H1 (cell line): ENCODE data around the gene PSD. TPM values are rescaled to one million over a fixed set of nuclear protein-coding genes. Genes with fewer than 3 reads are reported as not detected.
A peak's percentile ranks its signal among the peaks of the same experiment; 100 is the strongest.

Experiments used
- CTCF ChIA-PET: fragments of 300-600 bp; sonication (Branson Sonifier 250); formaldehyde crosslinking; loops from one replicate; lab custom pipeline; 2021; ENCODE audit not compliant: partially characterized antibody; lab: Charles Lee
- POLR2A ChIA-PET: fragments of 300-600 bp; sonication (Branson Sonifier 250); formaldehyde crosslinking; loops from one replicate; lab custom pipeline; 2021; ENCODE audit warnings: inconsistent platforms; ENCODE audit not compliant: partially characterized antibody; lab: Charles Lee
- DNase-seq, 2 experiments: peaks; one replicate each; pipeline versions ENCODE4 v3.0.0 to v3.0.0-alpha.2; 2010 to 2022; ENCODE audit warnings: low spot score in 2 of 2, low read depth in 1 of 2, mixed read lengths in 1 of 2
- FAIRE-seq: peaks from 2 replicates; lab custom pipeline; 2011; peaks lifted over from hg19 to GRCh38; lab: Jason Lieb, UNC
- H2AFZ ChIP-seq: 2 replicates; pipeline ENCODE4 v1.8.1; 2012; ENCODE audit warnings: low read length, inconsistent platforms
- H2AK5ac ChIP-seq: 2 replicates; pipeline ENCODE4 v1.6.1; 2013; ENCODE audit warnings: low read depth, low read length
- H2BK120ac ChIP-seq: replicated peaks from 2 replicates; pipeline ENCODE3; 2013; ENCODE audit warnings: low read depth, low read length, inconsistent platforms
- H2BK12ac ChIP-seq: 2 replicates; pipeline ENCODE4 v1.6.1; 2013; ENCODE audit warnings: low read depth, low read length
- H2BK15ac ChIP-seq: 2 replicates; pipeline ENCODE4 v1.6.1; 2013; ENCODE audit warnings: low read length
- H2BK20ac ChIP-seq: 2 replicates; pipeline ENCODE4 v1.6.1; 2013; ENCODE audit warnings: low read length
- H2BK5ac ChIP-seq: 2 replicates; pipeline ENCODE4 v1.6.1; 2013; ENCODE audit warnings: low read depth, low read length
- H3K14ac ChIP-seq: 2 replicates; pipeline ENCODE4 v1.6.1; 2013; ENCODE audit warnings: inconsistent platforms; ENCODE audit not compliant: insufficient read length
- H3K18ac ChIP-seq: 2 replicates; pipeline ENCODE4 v1.6.1; 2013; ENCODE audit warnings: low read length; ENCODE audit errors: extremely low read depth
- H3K23ac ChIP-seq: 2 replicates; pipeline ENCODE4 v1.6.1; 2013; ENCODE audit warnings: inconsistent platforms; ENCODE audit not compliant: insufficient read length
- H3K23me2 ChIP-seq: 2 replicates; pipeline ENCODE4 v1.6.1; 2013; ENCODE audit warnings: low read depth, low read length
- H3K27ac ChIP-seq: 2 replicates; pipeline ENCODE4 v1.6.1; 2011; ENCODE audit warnings: low read depth, low read length, inconsistent platforms
- H3K27me3 ChIP-seq, 4 experiments: replicated peaks in 1 of 4; 1 replicate in 1 of 4; 2 replicates in 3 of 4; pipeline versions ENCODE4 v1.6.1 to v1.8.1; 2011 to 2013; ENCODE audit warnings: low read length in 3 of 4, mild to moderate bottlenecking in 3 of 4, inconsistent platforms in 2 of 4, mixed read lengths in 2 of 4, moderate library complexity in 1 of 4; ENCODE audit not compliant: control insufficient read depth in 3 of 4, insufficient read depth in 3 of 4; ENCODE audit errors: extremely low read depth in 1 of 4
- H3K36me3 ChIP-seq, 4 experiments: 2 replicates each; pipeline versions ENCODE4 v1.6.1 to v1.8.1; 2011 to 2013; ENCODE audit warnings: mild to moderate bottlenecking in 4 of 4, low read length in 3 of 4, moderate library complexity in 2 of 4, control low read depth in 1 of 4, inconsistent platforms in 1 of 4; ENCODE audit not compliant: insufficient read depth in 4 of 4, control insufficient read depth in 2 of 4
- H3K4ac ChIP-seq: replicated peaks from 2 replicates; pipeline ENCODE3; 2013; ENCODE audit warnings: low read length, low read depth, mixed read lengths, inconsistent platforms; ENCODE audit not compliant: insufficient read length
- H3K4me1 ChIP-seq, 4 experiments: replicated peaks in 1 of 4; 1 replicate in 1 of 4; 2 replicates in 3 of 4; pipeline versions ENCODE4 v1.6.1 to v1.8.1; 2011 to 2013; ENCODE audit warnings: low read length in 3 of 4, inconsistent platforms in 2 of 4, mixed read lengths in 1 of 4; ENCODE audit not compliant: insufficient read depth in 4 of 4, control insufficient read depth in 3 of 4
- H3K4me2 ChIP-seq, 2 experiments: 2 replicates each; pipeline versions ENCODE4 v1.6.1 to v1.8.1; 2011 to 2013; ENCODE audit warnings: low read depth in 2 of 2, low read length in 2 of 2, control low read depth in 1 of 2, inconsistent platforms in 1 of 2, mild to moderate bottlenecking in 1 of 2; ENCODE audit not compliant: insufficient read depth in 1 of 2
- H3K4me3 ChIP-seq, 4 experiments: fragments of 200-600, 300-600 bp in 1 of 4; sonication (generic), shearing (Covaris generic), sonication (Bioruptor Twin) in 1 of 4; 2 replicates each; pipeline versions ENCODE4 v1.5.1 to v1.8.1; 2011 to 2016; ENCODE audit warnings: low read length in 4 of 4, low read depth in 3 of 4, control low read depth in 2 of 4, inconsistent platforms in 2 of 4, mild to moderate bottlenecking in 2 of 4, mixed read lengths in 1 of 4, moderate library complexity in 1 of 4; ENCODE audit not compliant: insufficient read depth in 2 of 4; ENCODE audit errors: extremely low read depth in 1 of 4
- H3K56ac ChIP-seq: replicated peaks from 2 replicates; pipeline ENCODE3; 2013; ENCODE audit warnings: low read depth, mild to moderate bottlenecking, mixed read lengths, low read length, inconsistent platforms; ENCODE audit not compliant: insufficient read length
- H3K79me1 ChIP-seq: 2 replicates; pipeline ENCODE4 v1.6.1; 2013; ENCODE audit warnings: low read depth, low read length, control low read depth
- H3K79me2 ChIP-seq, 2 experiments: 2 replicates each; pipeline versions ENCODE4 v1.6.1 to v1.8.1; 2012 to 2013; ENCODE audit warnings: low read length in 2 of 2, mild to moderate bottlenecking in 2 of 2, inconsistent platforms in 1 of 2; ENCODE audit not compliant: insufficient read depth in 2 of 2, control insufficient read depth in 1 of 2
- H3K9ac ChIP-seq, 4 experiments: replicated peaks in 1 of 4; 1 replicate in 1 of 4; 2 replicates in 3 of 4; pipeline versions ENCODE4 v1.6.1 to v1.8.1; 2011 to 2013; ENCODE audit warnings: low read depth in 3 of 4, low read length in 3 of 4, control low read depth in 2 of 4, mild to moderate bottlenecking in 2 of 4, moderate library complexity in 2 of 4, inconsistent platforms in 1 of 4; ENCODE audit errors: extremely low read depth in 1 of 4
- H3K9me3 ChIP-seq, 2 experiments: 2 replicates each; pipeline versions ENCODE4 v1.6.1 to v1.8.1; 2012 to 2013; ENCODE audit warnings: mild to moderate bottlenecking in 2 of 2, moderate library complexity in 2 of 2, control low read depth in 1 of 2, inconsistent platforms in 1 of 2, low read depth in 1 of 2, low read length in 1 of 2, mixed read lengths in 1 of 2; ENCODE audit not compliant: insufficient read depth in 2 of 2
- H4K20me1 ChIP-seq, 2 experiments: replicated peaks in 1 of 2; 2 replicates each; pipeline versions ENCODE3 to v1.8.1; 2011 to 2013; ENCODE audit warnings: inconsistent platforms in 2 of 2, low read length in 2 of 2, mild to moderate bottlenecking in 1 of 2; ENCODE audit not compliant: insufficient read depth in 2 of 2, control insufficient read depth in 1 of 2
- H4K5ac ChIP-seq: 2 replicates; pipeline ENCODE4 v1.6.1; 2013; ENCODE audit warnings: low read length, low read depth, mixed read lengths, inconsistent platforms; ENCODE audit not compliant: insufficient read length
- H4K8ac ChIP-seq: 2 replicates; pipeline ENCODE4 v1.8.0; 2013; ENCODE audit warnings: mild to moderate bottlenecking, moderate library complexity, low read length, inconsistent platforms; ENCODE audit not compliant: insufficient read depth; ENCODE audit errors: extremely low read depth
- H4K91ac ChIP-seq: replicated peaks from 2 replicates; pipeline ENCODE3; 2013; ENCODE audit warnings: low read length, mixed read lengths, inconsistent platforms; ENCODE audit not compliant: insufficient read length
- BRCA1 ChIP-seq: IDR thresholded peaks from 2 replicates; pipeline ENCODE4 v1.6.1; 2012; ENCODE audit warnings: low read depth, low read length, improper control_type of control experiment
- JUND ChIP-seq: IDR thresholded peaks from 2 replicates; pipeline ENCODE4 v1.6.1; 2011; ENCODE audit warnings: mild to moderate bottlenecking, improper control_type of control experiment, low read length
- WGBS, 2 experiments: shearing (Covaris generic) in 1 of 2; methylation state at CpG; one replicate each; pipeline versions ENCODE4 v1.1.6 to v1.1.7; 2013 to 2015; ENCODE audit warnings: low lambda C conversion rate in 2 of 2, mixed read lengths in 2 of 2, inconsistent platforms in 1 of 2, low coverage in 1 of 2, missing lambda C conversion rate in 1 of 2; ENCODE audit not compliant: insufficient replicate concordance in 2 of 2, insufficient coverage in 1 of 2, insufficient read length in 1 of 2; ENCODE audit errors: extremely low coverage in 1 of 2, missing lambda C conversion rate in 1 of 2; 5-methylcytosine and 5-hydroxymethylcytosine counted together
- polyA plus RNA-seq, 7 experiments: library from polyadenylated mRNA; depleted of rRNA in 3 of 7; stranded (reverse) in 5 of 7; unstranded in 2 of 7; fragments of >200 nt in 5 of 7; fragments of 200-250 nt in 2 of 7; gene quantifications; 1 replicate in 5 of 7; 2 replicates in 1 of 7; 4 replicates in 1 of 7; pipeline versions ENCODE4 v1.2.1 to v1.2.3, GENCODE V29; 2011 to 2013; ENCODE audit warnings: missing spikeins in 2 of 7, mixed read lengths in 2 of 7
- total RNA-seq: library from RNA; stranded (reverse); fragmentation: NEBNext Ultra II Directional; extraction: Animal tissue kit (Norgen Biotek cat#: 25700); gene quantifications from 2 replicates; pipeline ENCODE4 v1.2.1, GENCODE V29; 2021

The PSD gene
- total and polyA plus RNA-seq, 2 of the 8 experiments (the other 6 are each of a cell fraction or from before 2014, with no cell fraction given) = 5.4 to 6.0 TPM

- Histone ChIP-seq H3K36me3 (peaks cover 0 to 39% (median 6%) of the 10 kb centered on the region in 4 experiments; a peak in 5 of 8 replicates), H2AK5ac (no peak overlapping the region), H3K18ac (no peak overlapping the region), H4K8ac (no peak overlapping the region), H2AFZ (no peak overlapping the region), H2BK20ac (no peak overlapping the region), H2BK12ac (no peak overlapping the region), H3K79me2 (peaks cover 0 to 18% of the 10 kb centered on the region in 2 experiments; a peak in 2 of 4 replicates), H4K91ac (no peak overlapping the region), H3K23ac (no peak overlapping the region), H3K9ac (no peak overlapping the region), H3K56ac (no peak overlapping the region), H3K4me2 (no peak overlapping the region), H4K5ac (no peak overlapping the region), H2BK15ac (no peak overlapping the region), H2BK120ac (no peak overlapping the region), H3K27me3 (no peaks in the 10 kb centered on the region), H3K14ac (no peak overlapping the region), H3K4me1 (peaks cover 5 to 27% (median 18%) of the 10 kb centered on the region in 4 experiments), H3K9me3 (no peaks in the 10 kb centered on the region), H3K79me1 (peaks cover 3% of the 10 kb centered on the region; the same call in 1 of the 2 replicates), H3K27ac (no peak overlapping the region; the same call in 1 of the 2 replicates), H4K20me1 (peaks cover 0 to 2% of the 10 kb centered on the region in 2 experiments), H3K4ac (no peak overlapping the region), H3K4me3 (no peak overlapping the region), H2BK5ac (no peak overlapping the region), H3K23me2 (peaks cover 9% of the 10 kb centered on the region)
- 96% methylated on average over 3 of the region's 3 CpGs; no CpG with 5 or more reads in 1 of the 2 experiments for WGBS, 2 experiments
- CTCF ChIA-PET = interaction anchor here (0.5 to 5.0 kb wide), 12 partner anchors 9 to 217 kb away, joined by 3 to 37 read pairs (median 3); partner anchors contain the start of gene FBXL15
- POLR2A ChIA-PET = interaction anchor here (1.1 to 6.7 kb wide), 6 partner anchors 9 to 58 kb away, joined by 3 to 75 read pairs (median 39); partner anchors contain the start of genes CUEDC2, FBXL15 and NFKB2
- FAIRE-seq (no peak), DNase-seq (no peak)
- no peak for TF ChIP-seq BRCA1
- TF ChIP-seq JUND = 0 out of 2 replicates have a peak, but pooled peaks have one; percentile 19
Measured at GRCh38 chr10:102452672-102453340, 34.2 kb upstream of the PSD start.
